Fibroblast of pulmonary artery (primary cell): Measurements from ENCODE around the gene PACRGL.

ENCODE experiments used
- DNase-seq: peaks from one replicate; pipeline ENCODE4 v3.0.0-alpha.2; 2010; ENCODE audit warnings: low read depth
- H3K4me3 ChIP-seq: replicated peaks from 2 replicates; pipeline ENCODE4 v1.5.1; 2011; ENCODE audit warnings: low read depth, mild to moderate bottlenecking, control low read depth, low read length, moderate library complexity
- CTCF ChIP-seq: IDR thresholded peaks from 2 replicates; pipeline ENCODE4 v1.5.1; 2011; ENCODE audit warnings: mild to moderate bottlenecking, control low read depth, low read length, inconsistent platforms; ENCODE audit errors: missing control alignments

The PACRGL gene

GRCh38 chr4:20700007-20700761 is at the start of gene PACRGL:
TSS of gene PACRGL (plus strand) at chr4:20700458. CDS start at chr4:20704482, 4,024 bp downstream.
- TF ChIP-seq CTCF = no peak
- DNase-seq = peak; percentile 95
- peak within 1 kb of the TSS; percentile 70 for H3K4me3 ChIP-seq

- H3K4me3 ChIP-seq = no peak overlapping the region
- DNase-seq = no peak
- TF ChIP-seq CTCF = no peak
These were observed 47.9 kb upstream of the PACRGL start for GRCh38 chr4:20652226-20652885.

DNA sequence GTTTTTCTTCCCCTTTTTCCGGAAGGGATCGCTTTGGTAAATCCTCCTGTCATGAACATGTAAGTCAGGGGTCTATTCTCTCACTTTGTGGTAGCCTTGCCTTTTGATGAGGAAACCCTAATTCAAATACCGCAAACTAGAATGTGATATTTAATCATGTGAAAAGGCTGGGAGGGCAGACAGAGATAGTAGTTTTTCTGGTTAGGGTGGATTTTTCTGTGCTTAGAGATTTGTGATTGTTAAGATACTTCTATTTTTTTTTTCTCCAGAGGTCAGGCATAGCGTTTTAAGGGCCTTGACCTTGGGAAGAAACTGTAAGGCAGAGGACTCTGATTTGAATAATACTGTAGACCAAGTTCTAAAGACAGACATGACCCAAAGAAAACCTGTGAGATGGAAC is 41.8 kb upstream of the PACRGL start:
- TF ChIP-seq CTCF = no peak
- no peak for DNase-seq
- H3K4me3 ChIP-seq = no peak overlapping the region

DNA sequence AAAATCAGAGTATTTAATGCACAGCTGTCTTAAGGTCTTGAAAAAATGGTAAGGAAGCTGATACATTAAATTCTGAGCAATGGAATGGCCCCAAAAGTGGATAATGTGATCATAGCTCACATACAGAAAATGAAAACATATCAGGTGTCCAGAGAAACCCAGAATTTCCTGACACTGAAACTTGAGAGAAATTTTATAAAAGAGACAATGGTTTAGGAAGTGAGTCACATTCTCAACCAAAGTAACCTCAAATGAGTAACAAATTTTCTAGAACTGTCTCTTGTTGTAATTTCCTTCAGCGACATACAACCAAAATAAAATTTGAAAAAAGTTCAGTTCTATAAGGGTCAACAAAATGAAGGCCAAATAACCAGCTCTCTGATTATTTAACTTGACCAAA is 37.4 kb upstream of the PACRGL start:
- no peak overlapping the region for H3K4me3 ChIP-seq
- peak; percentile 61 for DNase-seq
- no peak for TF ChIP-seq CTCF

DNA sequence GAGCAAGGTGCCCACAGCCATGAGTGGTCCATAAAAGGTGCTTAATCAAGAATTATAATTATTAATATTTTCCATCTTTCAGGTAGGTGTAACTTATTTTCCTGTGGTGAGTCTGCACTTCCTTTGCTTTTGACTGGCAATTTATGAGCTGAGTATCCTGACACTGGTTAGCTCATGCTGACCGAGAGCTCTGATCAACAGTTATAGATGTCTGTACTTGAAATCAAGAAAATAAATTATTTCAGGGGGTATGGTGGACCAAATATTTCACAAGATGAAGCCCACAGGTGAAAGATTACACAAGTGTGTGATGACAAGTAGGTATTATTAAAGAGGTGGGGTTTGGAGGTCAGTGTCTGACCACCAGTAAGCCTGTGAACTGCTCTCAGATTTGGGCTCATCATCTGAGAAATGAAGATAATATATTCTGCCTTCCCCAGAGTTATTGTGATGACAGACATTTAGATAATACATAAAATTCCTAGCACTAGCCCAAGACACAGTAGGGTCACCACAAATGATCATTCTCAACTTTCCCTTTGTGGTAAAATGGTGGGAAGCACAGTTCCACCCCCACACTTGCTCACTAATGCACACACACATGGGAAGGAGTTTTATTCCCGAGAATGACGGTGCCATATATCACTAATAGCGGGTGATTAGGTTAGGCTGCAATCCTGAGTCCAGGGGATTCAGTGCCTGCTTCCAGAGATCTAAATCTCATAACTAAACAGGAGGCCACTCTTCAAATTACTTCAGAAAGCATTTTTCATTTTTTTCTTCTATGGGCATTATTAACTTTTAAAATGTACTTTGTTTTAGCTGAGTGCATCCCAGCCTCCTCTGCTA is 34.0 kb upstream of the PACRGL start:
- no peak overlapping the region for H3K4me3 ChIP-seq
- no peak for TF ChIP-seq CTCF
- DNase-seq = no peak

DNA sequence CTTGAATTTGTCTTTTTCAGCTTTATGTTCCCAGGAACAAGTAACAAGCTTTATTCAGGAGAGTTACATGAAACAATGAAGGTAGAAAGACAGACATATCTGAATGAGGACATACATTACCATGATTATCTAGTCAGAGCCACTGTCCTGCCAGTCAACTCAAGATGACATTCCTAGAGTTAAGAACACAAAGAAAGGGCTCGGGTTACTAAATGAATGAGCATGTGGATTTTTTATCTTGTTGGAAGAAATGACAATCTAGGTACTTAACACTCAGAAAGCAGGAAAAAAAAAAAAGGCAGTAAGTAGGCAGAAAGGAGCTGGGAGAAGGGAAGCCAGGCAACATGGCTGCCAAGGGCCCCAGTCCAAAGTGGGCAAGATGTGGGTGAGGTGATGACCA is 28.0 kb upstream of the PACRGL start:
- no peak for TF ChIP-seq CTCF
- no peak for DNase-seq
- H3K4me3 ChIP-seq = no peak overlapping the region
